Cerebellar cortex (tissue), 1 donor: Measurements from ENCODE around the gene PLET1.

Experiments
- DNase-seq: peaks from one replicate; pipeline ENCODE4 v3.0.0-alpha.2; 2015; ENCODE audit warnings: low spot score

PLET1 gene

GRCh38 chr11:112241486-112241885 lies 19.2 kb downstream of the PLET1 start:
- DNase-seq = no peak

- no peak for DNase-seq
Measured at GRCh38 chr11:112238041-112238440, 22.6 kb downstream of the PLET1 start.

GRCh38 chr11:112237451-112237850 lies 23.2 kb downstream of the PLET1 start:
- no peak for DNase-seq

- DNase-seq = no peak
Measured at GRCh38 chr11:112235750-112236390, 24.8 kb downstream of the PLET1 start.

- DNase-seq = no peak
Measured at GRCh38 chr11:112231952-112232351, 28.7 kb downstream of the PLET1 start.

GRCh38 chr11:112229746-112230433 lies 30.8 kb downstream of the PLET1 start:
- DNase-seq = no peak

- DNase-seq = no peak
Measured at GRCh38 chr11:112229159-112229558, 31.5 kb downstream of the PLET1 start.

- DNase-seq = no peak
Measured at GRCh38 chr11:112228706-112229105, 32.0 kb downstream of the PLET1 start.

- DNase-seq = peak; percentile 28
Measured at GRCh38 chr11:112227471-112227870, 33.2 kb downstream of the PLET1 start.

- DNase-seq = peak; percentile 57
Measured at GRCh38 chr11:112226831-112227401, 33.7 kb downstream of the PLET1 start.

- DNase-seq = peak; percentile 88
Measured at GRCh38 chr11:112226062-112226830, 34.4 kb downstream of the PLET1 start, which contains the start of gene PTS. Gene PTS (plus strand): TSS chr11:112226428. CDS start chr11:112226444, 16 bp downstream.

GRCh38 chr11:112225753-112226061 lies 35.0 kb downstream of the PLET1 start:
- no peak for DNase-seq

- no peak for DNase-seq
Measured at GRCh38 chr11:112223754-112224532, 36.7 kb downstream of the PLET1 start.

GRCh38 chr11:112223121-112223520 lies 37.5 kb downstream of the PLET1 start:
- DNase-seq = no peak

- DNase-seq = no peak
Measured at GRCh38 chr11:112222303-112222702, 38.4 kb downstream of the PLET1 start.

- DNase-seq = no peak
Measured at GRCh38 chr11:112221274-112221835, 39.3 kb downstream of the PLET1 start.

- peak; percentile 92 for DNase-seq
Measured at GRCh38 chr11:112219476-112220232, 41.0 kb downstream of the PLET1 start.

GRCh38 chr11:112216561-112217105 lies 44.0 kb downstream of the PLET1 start:
- no peak for DNase-seq

GRCh38 chr11:112215621-112216020 lies 45.0 kb downstream of the PLET1 start:
- no peak for DNase-seq

- no peak for DNase-seq
Measured at GRCh38 chr11:112213753-112214152, 46.9 kb downstream of the PLET1 start.

- no peak for DNase-seq
Measured at GRCh38 chr11:112212710-112213109, 48.0 kb downstream of the PLET1 start.
